ENCODE results near the gene MAD2L2. TPM values are rescaled to one million over a fixed set of nuclear protein-coding genes. Genes with fewer than 3 reads are reported as not detected.

The MAD2L2 gene
- total RNA-seq, 1 donor from 2014 or later: 28.0 TPM

DNA sequence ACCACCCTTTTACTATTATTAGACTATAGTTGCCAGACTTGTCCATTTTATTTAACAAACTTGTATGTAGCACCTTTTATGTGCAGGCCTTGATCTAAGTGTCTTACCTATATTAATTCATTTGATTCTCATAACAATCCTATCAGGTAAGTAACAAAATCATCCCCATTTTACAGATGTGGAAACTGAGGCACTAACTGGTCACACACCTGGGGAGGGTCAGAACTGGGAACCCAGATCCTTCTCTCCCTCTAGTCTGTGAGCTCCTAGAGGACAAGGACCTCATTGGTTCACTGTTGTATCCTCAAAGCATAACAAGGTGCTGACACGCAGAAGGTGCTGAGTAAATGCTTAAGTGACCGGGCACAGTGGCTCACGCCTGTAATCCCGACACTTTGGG, 41.6 kb downstream of the MAD2L2 start:
- TF ChIP-seq, protein P1, sequence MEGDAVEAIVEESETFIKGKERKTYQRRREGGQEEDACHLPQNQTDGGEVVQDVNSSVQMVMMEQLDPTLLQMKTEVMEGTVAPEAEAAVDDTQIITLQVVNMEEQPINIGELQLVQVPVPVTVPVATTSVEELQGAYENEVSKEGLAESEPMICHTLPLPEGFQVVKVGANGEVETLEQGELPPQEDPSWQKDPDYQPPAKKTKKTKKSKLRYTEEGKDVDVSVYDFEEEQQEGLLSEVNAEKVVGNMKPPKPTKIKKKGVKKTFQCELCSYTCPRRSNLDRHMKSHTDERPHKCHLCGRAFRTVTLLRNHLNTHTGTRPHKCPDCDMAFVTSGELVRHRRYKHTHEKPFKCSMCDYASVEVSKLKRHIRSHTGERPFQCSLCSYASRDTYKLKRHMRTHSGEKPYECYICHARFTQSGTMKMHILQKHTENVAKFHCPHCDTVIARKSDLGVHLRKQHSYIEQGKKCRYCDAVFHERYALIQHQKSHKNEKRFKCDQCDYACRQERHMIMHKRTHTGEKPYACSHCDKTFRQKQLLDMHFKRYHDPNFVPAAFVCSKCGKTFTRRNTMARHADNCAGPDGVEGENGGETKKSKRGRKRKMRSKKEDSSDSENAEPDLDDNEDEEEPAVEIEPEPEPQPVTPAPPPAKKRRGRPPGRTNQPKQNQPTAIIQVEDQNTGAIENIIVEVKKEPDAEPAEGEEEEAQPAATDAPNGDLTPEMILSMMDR (IDR thresholded peaks at IDR 0.05; ENCODE audit: unreplicated experiment): no peak
- H3K9me3 Mint-ChIP-seq (ENCODE audit: unreplicated experiment): no peaks in the 10 kb centered on the region
- no peaks in the 10 kb centered on the region for H3K4me1 Mint-ChIP-seq (ENCODE audit: unreplicated experiment)
- no peak overlapping the region for H3K4me3 Mint-ChIP-seq (ENCODE audit: unreplicated experiment)
- no peaks in the 10 kb centered on the region for H3K36me3 Mint-ChIP-seq (ENCODE audit: low read depth, unreplicated experiment)
- DNase-seq (ENCODE audit: low spot score): no peak
- no peaks in the 10 kb centered on the region for H3K27me3 Mint-ChIP-seq (ENCODE audit: unreplicated experiment)
- no peak overlapping the region for H3K27ac Mint-ChIP-seq (ENCODE audit: unreplicated experiment)

DNA sequence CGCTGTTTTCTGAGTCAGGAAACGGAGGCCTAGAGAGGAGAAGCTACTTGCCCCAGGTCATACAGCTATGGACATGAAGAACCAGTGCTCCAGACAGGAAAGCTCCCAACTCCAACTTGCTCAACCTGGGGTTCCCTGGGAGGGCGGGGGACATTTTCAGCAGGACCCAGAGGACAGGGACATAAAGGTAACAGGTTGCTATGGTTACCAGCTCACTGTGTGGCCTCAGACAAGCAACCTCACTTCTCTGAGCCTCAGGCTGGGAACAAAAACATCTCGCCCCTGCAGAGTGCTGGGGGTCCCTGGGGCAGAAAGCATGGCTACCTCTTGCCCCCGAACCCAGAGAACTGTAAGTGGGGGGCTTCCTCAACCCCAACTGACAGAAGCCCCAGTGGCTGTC, 42.8 kb downstream of the MAD2L2 start:
- Mint-ChIP-seq H3K4me1 (ENCODE audit: unreplicated experiment) (no peaks in the 10 kb centered on the region), H3K36me3 (ENCODE audit: low read depth, unreplicated experiment) (no peaks in the 10 kb centered on the region), H3K27ac (ENCODE audit: unreplicated experiment) (no peak overlapping the region), H3K4me3 (ENCODE audit: unreplicated experiment) (no peak overlapping the region), H3K27me3 (ENCODE audit: unreplicated experiment) (no peaks in the 10 kb centered on the region), H3K9me3 (ENCODE audit: unreplicated experiment) (no peaks in the 10 kb centered on the region)
- DNase-seq (ENCODE audit: low spot score): no peak
- TF ChIP-seq, protein P1 (IDR thresholded peaks at IDR 0.05; ENCODE audit: unreplicated experiment): no peak

DNA sequence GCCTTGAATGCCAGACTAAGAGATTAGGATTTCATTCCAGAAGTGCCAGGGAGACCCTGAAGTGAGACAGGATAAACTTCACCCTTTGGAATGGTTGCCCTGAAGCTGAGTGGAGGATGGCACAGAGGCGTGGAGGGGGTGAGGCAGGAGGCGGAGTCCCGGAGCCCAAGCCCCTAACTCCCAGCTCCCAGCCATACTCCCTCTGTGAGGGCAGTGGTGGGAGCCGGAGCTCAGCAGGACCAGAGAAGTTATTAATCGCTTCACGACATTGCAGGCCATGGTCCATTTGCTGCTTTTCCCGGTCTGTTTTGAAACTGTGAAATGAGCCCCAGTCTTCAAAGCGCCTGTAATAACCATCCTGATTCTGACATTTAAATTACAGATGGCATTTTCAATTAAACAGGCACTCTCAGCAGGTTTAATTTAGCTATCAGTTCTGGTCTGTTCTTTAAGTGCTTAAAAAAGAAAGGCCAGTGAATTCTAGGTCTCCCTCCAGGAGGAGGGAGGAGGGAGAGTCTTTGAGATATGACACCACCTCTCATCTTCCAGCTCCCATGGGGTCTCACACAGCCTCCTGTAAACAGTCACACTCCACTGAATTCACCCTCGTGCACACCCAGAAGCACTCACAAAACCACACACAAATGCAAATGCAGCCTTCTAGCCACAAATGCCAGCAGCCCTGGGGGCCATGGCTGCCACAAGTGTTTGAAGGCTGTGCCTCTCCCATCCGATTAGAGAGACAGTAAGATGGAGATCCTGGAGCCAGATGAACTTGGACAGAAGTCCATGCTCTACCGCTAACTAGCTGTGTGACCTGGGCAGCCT, 46.4 kb downstream of the MAD2L2 start:
- H3K4me1 Mint-ChIP-seq (ENCODE audit: unreplicated experiment): no peaks in the 10 kb centered on the region
- no peak overlapping the region for H3K27ac Mint-ChIP-seq (ENCODE audit: unreplicated experiment)
- H3K9me3 Mint-ChIP-seq (ENCODE audit: unreplicated experiment): no peaks in the 10 kb centered on the region
- H3K36me3 Mint-ChIP-seq (ENCODE audit: low read depth, unreplicated experiment): no peaks in the 10 kb centered on the region
- TF ChIP-seq, protein P1 (IDR thresholded peaks at IDR 0.05; ENCODE audit: unreplicated experiment): no peak
- DNase-seq (ENCODE audit: low spot score): no peak
- no peaks in the 10 kb centered on the region for H3K27me3 Mint-ChIP-seq (ENCODE audit: unreplicated experiment)
- H3K4me3 Mint-ChIP-seq (ENCODE audit: unreplicated experiment): no peak overlapping the region

DNA sequence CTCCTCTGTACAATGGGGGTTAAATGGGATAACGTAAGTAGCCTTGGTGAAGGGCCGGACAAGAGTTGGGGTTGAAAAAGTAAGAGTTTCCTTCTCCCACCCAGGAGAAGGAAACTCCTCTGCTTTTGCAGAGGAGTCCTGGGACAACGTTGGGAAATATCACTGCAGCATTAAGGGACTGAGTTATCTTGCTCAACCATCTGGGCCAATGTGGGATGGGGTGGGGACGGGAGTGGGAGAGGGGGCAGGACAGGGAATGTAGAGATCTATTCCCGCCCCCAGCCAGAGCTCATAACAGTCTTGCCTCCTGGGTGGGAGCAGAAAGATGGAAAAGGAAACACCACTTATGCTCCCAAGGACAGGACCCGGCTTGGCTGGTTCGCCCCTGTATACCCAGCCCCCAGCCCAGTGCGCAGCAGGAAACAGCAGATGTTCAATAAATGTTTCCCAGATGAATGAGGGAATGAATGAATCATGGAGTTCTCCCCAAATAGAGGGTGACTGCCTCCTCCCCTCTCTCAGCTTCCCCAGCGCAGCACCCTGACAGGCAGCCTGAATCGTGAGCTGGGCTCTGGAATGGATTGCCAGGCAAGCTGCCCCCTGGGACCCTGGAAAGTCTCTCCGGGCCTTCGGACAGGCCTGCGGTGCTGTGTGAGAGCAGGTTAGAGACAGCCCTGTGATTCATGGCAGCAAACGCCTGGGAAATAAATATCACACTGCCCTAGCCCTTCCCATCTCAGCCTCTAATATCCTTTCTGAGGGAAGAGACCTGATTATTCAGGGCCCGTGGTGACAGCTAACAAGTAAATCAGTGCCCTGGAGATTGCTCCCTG, 51.5 kb downstream of the MAD2L2 start:
- H3K4me3 Mint-ChIP-seq (ENCODE audit: unreplicated experiment): no peak overlapping the region
- no peaks in the 10 kb centered on the region for H3K36me3 Mint-ChIP-seq (ENCODE audit: low read depth, unreplicated experiment)
- H3K9me3 Mint-ChIP-seq (ENCODE audit: unreplicated experiment): no peaks in the 10 kb centered on the region
- TF ChIP-seq, protein P1 (IDR thresholded peaks at IDR 0.05; ENCODE audit: unreplicated experiment): no peak
- DNase-seq (ENCODE audit: low spot score): no peak
- H3K27me3 Mint-ChIP-seq (ENCODE audit: unreplicated experiment): peaks cover 4% of the 10 kb centered on the region
- no peaks in the 10 kb centered on the region for H3K4me1 Mint-ChIP-seq (ENCODE audit: unreplicated experiment)
- H3K27ac Mint-ChIP-seq (ENCODE audit: unreplicated experiment): no peak overlapping the region

DNA sequence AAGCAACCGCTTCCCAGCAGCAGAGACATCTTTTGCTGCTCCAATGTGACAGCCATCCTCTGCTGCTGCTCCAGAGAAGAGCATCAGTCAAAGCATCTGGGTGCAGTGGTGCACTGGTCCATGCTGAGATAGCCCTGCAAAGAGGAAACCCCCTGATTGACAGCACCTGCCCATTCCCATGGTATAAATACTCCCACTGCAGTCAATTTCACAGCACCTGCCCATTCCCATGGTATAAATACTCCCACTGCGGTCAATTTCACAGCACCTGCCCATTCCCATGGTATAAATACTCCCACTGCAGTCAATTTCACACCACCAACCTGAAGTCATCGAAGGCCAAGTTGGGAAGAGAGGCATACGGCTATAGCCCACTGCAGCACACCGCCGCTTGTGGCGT, 52.2 kb downstream of the MAD2L2 start:
- no peak overlapping the region for H3K27ac Mint-ChIP-seq (ENCODE audit: unreplicated experiment)
- H3K4me1 Mint-ChIP-seq (ENCODE audit: unreplicated experiment): no peaks in the 10 kb centered on the region
- TF ChIP-seq, protein P1 (IDR thresholded peaks at IDR 0.05; ENCODE audit: unreplicated experiment): no peak
- DNase-seq (ENCODE audit: low spot score): no peak
- peaks cover 4% of the 10 kb centered on the region for H3K27me3 Mint-ChIP-seq (ENCODE audit: unreplicated experiment)
- no peaks in the 10 kb centered on the region for H3K9me3 Mint-ChIP-seq (ENCODE audit: unreplicated experiment)
- no peak overlapping the region for H3K4me3 Mint-ChIP-seq (ENCODE audit: unreplicated experiment)
- H3K36me3 Mint-ChIP-seq (ENCODE audit: low read depth, unreplicated experiment): no peaks in the 10 kb centered on the region
